HuH-7.5 (cell line): ENCODE results near the gene ERP29.
"Not testable (repeated sequence)": the region's sequence is repeated elsewhere in the genome, so short reads cannot be mapped to it uniquely, and the experiment has no call there.

Experiments used
- DNase-seq: peaks from one replicate; pipeline ENCODE4 v3.0.0; 2011; ENCODE audit warnings: low spot score

ERP29 gene

GRCh38 chr12:112012775-112013600, at the start of gene ERP29, which contains the start of gene TMEM116:
ERP29 (plus strand) TSS chr12:112013426; CDS start chr12:112013466, 40 bp downstream.
TMEM116 (minus strand) TSS chr12:112013165; CDS start chr12:112005270, 7,895 bp downstream.
- DNase-seq: peak; percentile 98

- DNase-seq: no peak
These were observed 48.3 kb upstream of the ERP29 start for GRCh38 chr12:111964935-111965334.

- DNase-seq: no peak
These were observed 41.4 kb upstream of the ERP29 start for GRCh38 chr12:111971800-111972199.

GRCh38 chr12:111975161-111975931, 37.9 kb upstream of the ERP29 start:
- no peak for DNase-seq

GRCh38 chr12:111976291-111976690, 36.9 kb upstream of the ERP29 start:
- no peak for DNase-seq

GRCh38 chr12:111976860-111977259, 36.4 kb upstream of the ERP29 start:
- no peak for DNase-seq

GRCh38 chr12:111978545-111978944, 34.7 kb upstream of the ERP29 start:
- DNase-seq: no peak

GRCh38 chr12:111980598-111980997, 32.6 kb upstream of the ERP29 start:
- DNase-seq: no peak

GRCh38 chr12:111981987-111982386, 31.2 kb upstream of the ERP29 start:
- DNase-seq: no peak

GRCh38 chr12:111984820-111985219, 28.4 kb upstream of the ERP29 start:
- DNase-seq: no peak

- DNase-seq: no peak
These were observed 21.7 kb upstream of the ERP29 start for GRCh38 chr12:111991535-111991934.

GRCh38 chr12:111991946-111992345, 21.3 kb upstream of the ERP29 start:
- no peak for DNase-seq

- DNase-seq: no peak
These were observed 20.8 kb upstream of the ERP29 start for GRCh38 chr12:111992464-111992863.

- no peak for DNase-seq
These were observed 19.7 kb upstream of the ERP29 start for GRCh38 chr12:111993292-111994150.

GRCh38 chr12:111994211-111995111, 18.8 kb upstream of the ERP29 start:
- not testable (repeated sequence) for DNase-seq

GRCh38 chr12:111995782-111996480, 17.3 kb upstream of the ERP29 start:
- DNase-seq: no peak

- DNase-seq: no peak
These were observed 15.9 kb upstream of the ERP29 start for GRCh38 chr12:111997300-111997699.

- DNase-seq: no peak
These were observed 15.2 kb upstream of the ERP29 start for GRCh38 chr12:111998015-111998414.

GRCh38 chr12:111999129-111999528, 14.1 kb upstream of the ERP29 start:
- DNase-seq: not testable (repeated sequence)

GRCh38 chr12:112000820-112001219, 12.4 kb upstream of the ERP29 start:
- no peak for DNase-seq
